Measurements from ENCODE around the gene OAS3. TPM values are rescaled to one million over a fixed set of nuclear protein-coding genes. Genes with fewer than 3 reads are reported as not detected.

The OAS3 gene
- polyA plus RNA-seq, 3 donors = 7.2 to 10.4 (median 9.9) TPM

DNA sequence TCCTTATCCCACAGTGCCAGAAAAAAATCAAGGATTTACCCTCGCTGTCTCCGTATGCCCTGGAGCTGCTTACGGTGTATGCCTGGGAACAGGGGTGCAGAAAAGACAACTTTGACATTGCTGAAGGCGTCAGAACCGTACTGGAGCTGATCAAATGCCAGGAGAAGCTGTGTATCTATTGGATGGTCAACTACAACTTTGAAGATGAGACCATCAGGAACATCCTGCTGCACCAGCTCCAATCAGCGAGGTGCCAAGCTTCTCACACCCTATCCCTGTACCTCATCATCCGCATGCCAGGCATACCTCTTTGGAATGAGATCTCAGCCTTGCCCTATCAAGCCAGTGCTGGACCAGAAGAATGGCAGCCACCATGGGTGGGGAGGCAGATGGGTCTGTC is 59.2 kb downstream of the OAS3 start:
- no peak for DNase-seq (ENCODE audit: extremely low read depth in 1 of 11, low read depth in 9 of 11, low spot score in 4 of 11)

DNA sequence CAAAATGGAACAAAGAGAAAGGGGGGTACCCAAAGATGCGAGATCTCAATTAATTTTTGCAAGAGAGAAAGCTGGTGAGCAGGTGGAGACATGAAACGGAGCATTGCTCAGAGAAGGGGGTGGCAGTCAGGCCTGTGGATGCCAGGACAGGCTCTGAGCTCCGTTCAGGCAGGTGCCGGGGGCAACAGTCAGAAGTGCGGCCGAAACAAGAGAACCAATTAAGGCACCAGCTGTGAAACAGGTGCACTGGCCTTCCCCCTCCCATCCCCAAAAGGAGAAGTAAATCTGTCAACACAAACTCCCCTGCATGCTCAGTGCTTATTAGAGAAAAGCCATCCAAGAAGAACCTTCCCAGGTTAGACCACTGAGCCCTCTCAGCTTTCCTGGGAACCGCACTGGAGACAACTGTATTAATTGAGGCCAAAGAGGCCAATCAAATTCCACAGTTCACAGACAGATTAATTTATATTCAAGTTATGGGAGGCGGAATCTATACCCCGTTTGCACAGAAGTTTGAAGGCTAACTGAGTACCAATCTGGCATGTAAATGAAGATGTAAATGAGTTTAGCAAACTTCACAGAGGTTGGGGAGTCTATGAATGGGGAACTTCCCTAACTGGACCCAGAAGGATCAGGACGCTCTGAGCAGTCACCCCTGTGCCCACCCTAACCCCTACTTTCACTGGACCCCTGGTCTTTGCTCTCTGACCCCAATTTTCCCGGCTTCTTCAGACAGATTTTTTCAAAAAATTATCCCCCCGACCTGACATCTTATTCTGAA is 60.9 kb downstream of the OAS3 start:
- peak in 1 of 11 donors; percentile 9 for DNase-seq (ENCODE audit: extremely low read depth in 1 of 11, low read depth in 9 of 11, low spot score in 4 of 11)

DNA sequence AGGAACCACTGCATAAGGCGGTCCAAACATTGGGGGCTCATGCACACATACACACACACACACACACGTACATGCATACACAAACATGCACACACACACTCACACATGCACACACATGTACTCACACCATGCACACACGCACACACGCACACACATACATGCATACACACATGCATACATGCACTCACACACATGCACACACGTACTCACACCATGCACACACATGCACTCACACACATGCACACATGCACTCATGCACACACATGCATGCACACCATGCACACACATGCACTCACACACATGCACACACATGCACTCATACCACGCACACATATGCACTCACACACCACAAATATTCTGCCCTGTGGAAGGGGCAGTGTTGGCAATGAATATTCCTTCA is 62.2 kb downstream of the OAS3 start:
- DNase-seq (ENCODE audit: extremely low read depth in 1 of 11, low read depth in 9 of 11, low spot score in 4 of 11) = no peak

GRCh38 chr12:113002155-113002554 is 63.9 kb downstream of the OAS3 start:
- DNase-seq (ENCODE audit: extremely low read depth in 1 of 11, low read depth in 9 of 11, low spot score in 4 of 11) = no peak

DNA sequence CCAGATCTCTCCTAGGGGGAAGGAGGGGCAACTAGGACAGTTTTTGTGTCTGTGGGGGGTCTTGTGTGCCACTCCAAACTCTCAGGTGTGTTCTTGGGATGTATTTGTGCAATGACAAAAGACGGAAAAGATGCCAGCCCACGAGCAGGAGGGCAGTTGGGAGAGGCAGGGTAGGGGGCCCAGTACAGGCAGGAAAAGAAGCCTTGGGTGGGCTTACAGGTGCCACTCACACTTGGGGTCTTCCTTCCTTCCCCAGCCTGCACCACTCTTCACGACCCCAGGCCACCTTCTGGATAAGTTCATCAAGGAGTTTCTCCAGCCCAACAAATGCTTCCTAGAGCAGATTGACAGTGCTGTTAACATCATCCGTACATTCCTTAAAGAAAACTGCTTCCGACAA is 64.4 kb downstream of the OAS3 start:
- DNase-seq (ENCODE audit: extremely low read depth in 1 of 11, low read depth in 9 of 11, low spot score in 4 of 11) = no peak

DNA sequence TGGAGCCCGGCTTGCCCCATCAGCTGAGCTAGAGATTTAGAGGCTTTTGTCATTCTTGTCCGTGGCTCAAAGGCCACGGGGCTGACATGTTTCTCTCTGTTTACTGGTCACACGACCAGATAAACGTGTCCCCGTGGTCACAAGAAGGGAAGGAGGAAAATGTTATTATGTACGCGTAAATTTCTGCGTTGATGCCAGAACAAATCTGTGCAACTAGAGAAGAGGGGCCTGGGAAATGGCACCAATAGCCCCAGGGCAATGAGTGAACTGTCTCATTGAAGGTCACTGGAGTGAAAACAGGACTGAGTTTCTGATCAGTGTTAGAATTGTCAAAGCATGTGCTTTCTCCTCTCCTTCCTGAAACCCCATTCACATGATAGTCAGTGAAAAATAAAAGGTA is 65.4 kb downstream of the OAS3 start:
- no peak for DNase-seq (ENCODE audit: extremely low read depth in 1 of 11, low read depth in 9 of 11, low spot score in 4 of 11)

- no peak for DNase-seq (ENCODE audit: extremely low read depth in 1 of 11, low read depth in 9 of 11, low spot score in 4 of 11)
Measured at GRCh38 chr12:113005762-113006161, 67.5 kb downstream of the OAS3 start.

DNA sequence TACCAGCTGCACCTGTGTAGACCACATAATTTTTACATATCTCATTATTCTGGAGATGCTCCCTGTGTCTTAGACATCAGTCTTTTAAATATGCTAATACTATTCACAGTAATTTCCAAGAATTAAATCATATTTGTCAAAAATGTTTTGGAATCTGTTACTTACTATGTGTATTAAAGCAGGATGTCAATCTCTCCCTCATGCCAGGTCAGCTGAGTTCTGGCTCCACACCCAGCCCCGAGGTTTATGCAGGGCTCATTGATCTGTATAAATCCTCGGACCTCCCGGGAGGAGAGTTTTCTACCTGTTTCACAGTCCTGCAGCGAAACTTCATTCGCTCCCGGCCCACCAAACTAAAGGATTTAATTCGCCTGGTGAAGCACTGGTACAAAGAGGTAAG is 67.9 kb downstream of the OAS3 start:
- DNase-seq (ENCODE audit: extremely low read depth in 1 of 11, low read depth in 9 of 11, low spot score in 4 of 11) = no peak

GRCh38 chr12:113006641-113007040 is 68.4 kb downstream of the OAS3 start:
- no peak for DNase-seq (ENCODE audit: extremely low read depth in 1 of 11, low read depth in 9 of 11, low spot score in 4 of 11)

- no peak for DNase-seq (ENCODE audit: extremely low read depth in 1 of 11, low read depth in 9 of 11, low spot score in 4 of 11)
Measured at GRCh38 chr12:113007166-113007565, 68.9 kb downstream of the OAS3 start.

DNA sequence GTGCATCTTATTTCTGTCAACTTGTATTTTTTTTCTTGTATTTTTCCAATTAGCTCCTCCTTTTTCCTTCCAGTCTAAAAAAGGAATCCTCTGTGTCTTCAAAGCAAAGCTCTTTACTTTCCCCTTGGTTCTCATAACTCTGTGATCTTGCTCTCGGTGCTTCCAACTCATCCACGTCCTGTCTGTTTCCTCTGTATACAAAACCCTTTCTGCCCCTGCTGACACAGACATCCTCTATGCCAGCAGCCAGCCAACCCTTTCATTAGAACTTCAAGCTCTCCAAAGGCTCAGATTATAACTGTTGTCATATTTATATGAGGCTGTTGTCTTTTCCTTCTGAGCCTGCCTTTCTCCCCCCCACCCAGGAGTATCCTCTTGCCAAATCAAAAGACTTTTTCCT is 72.4 kb downstream of the OAS3 start:
- DNase-seq (ENCODE audit: extremely low read depth in 1 of 11, low read depth in 9 of 11, low spot score in 4 of 11) = peak in 1 of 11 donors; percentile 9

DNA sequence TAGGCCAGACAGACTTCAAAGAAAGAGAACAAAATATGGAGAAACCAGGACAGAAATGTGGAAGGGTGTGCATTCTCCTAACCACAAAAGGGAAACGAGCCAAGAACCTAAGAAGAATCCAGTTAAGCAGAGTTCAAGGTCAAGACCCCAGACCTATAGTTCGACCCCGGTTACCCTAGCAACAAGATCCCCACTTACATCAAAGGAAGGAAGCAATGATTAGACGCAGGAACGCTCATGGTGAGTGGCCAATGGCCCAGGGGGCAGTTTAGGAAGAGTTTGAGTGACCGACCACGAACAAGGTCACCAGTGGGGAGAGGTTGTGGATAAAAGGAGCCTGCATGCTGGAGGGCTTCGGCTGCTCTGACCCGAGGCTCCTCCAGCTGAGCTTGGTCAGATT is 76.3 kb downstream of the OAS3 start:
- DNase-seq (ENCODE audit: extremely low read depth in 1 of 11, low read depth in 9 of 11, low spot score in 4 of 11) = no peak

DNA sequence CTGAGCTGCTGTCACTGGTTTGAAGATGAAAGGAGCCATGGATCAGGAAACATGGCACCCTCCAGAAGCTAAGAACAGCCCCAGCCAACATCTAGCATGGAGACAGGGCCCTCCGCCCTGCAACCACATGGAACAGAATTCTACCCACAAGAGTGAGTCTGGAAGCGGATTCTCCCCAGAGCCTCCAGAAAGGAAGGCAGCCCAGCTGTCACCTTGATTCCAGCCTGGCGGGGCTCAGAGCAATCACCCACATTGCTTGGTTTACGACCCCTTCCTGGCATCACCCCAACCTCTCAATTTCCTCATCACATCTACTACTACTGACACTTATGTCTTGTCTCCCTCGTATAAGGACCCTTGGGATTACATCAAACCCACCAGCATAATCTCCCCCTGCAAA is 78.5 kb downstream of the OAS3 start:
- DNase-seq (ENCODE audit: extremely low read depth in 1 of 11, low read depth in 9 of 11, low spot score in 4 of 11) = no peak

DNA sequence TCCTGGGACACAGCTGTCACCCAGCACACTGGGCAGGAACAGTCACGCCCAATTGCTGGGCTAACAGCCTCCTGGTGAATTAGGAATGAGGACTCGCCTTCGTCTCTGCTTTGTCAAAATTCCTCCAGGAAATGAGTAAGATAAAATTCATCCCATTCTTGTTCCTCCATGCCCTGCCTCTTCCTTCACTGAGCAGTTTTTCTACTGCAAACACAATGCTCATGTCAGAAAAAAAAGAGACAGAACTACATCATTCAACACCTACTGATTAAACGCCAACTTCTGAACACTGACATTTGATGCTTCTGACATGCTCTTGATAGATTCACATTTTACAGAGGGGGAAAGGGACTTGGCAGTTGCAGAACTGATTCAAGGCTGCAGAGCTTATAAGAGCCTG is 80.8 kb downstream of the OAS3 start:
- no peak for DNase-seq (ENCODE audit: extremely low read depth in 1 of 11, low read depth in 9 of 11, low spot score in 4 of 11)

DNA sequence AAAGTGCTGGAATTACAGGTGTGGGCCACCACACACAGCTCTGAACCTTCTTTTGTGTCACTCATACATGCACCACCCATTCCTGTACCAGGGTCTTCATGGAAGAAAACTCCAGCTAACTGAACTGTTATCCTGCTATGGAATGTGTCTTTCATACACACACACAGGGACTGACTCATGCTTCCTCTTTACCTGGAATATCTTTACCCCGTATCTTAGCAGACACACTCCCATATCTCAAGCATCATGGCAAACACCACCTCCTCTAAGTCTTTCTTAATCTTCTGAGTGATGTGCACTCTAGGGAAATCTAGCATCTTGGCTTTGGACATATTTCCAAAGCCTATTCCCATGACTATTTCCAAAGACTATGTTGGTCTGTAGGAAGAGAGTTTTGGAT is 83.2 kb downstream of the OAS3 start:
- no peak for DNase-seq (ENCODE audit: extremely low read depth in 1 of 11, low read depth in 9 of 11, low spot score in 4 of 11)

Other genes with a start within 250 kb of the OAS3 start
- under 1 TPM in 2 of 3 donors, not detected in 1; 0.20 to 0.24 TPM for gene RPH3A, start 146.7 kb upstream of the OAS3 start, polyA plus RNA-seq (ENCODE audit: insufficient read length in 3 of 3)
- gene OAS1, start 31.5 kb upstream of the OAS3 start, polyA plus RNA-seq (ENCODE audit: insufficient read length in 3 of 3) = 10 to 100 TPM; 11.9 to 14.0 (median 13.5) TPM
- 1 to 10 TPM; 5.9 to 7.0 (median 6.6) TPM for gene OAS2, start 40.0 kb downstream of the OAS3 start, polyA plus RNA-seq (ENCODE audit: insufficient read length in 3 of 3)
- gene DTX1, start 118.3 kb downstream of the OAS3 start, polyA plus RNA-seq (ENCODE audit: insufficient read length in 3 of 3) = 10 to 100 TPM; 11.5 to 15.2 (median 13.1) TPM
- gene RASAL1, start 197.3 kb downstream of the OAS3 start, polyA plus RNA-seq (ENCODE audit: insufficient read length in 3 of 3) = 10 to 100 TPM in 1 of 3 donors, 1 to 10 TPM in 2; 6.3 to 27.3 (median 8.2) TPM
- 1 to 10 TPM in 2 of 3 donors, under 1 TPM in 1; 0.98 to 3.1 (median 1.2) TPM for gene CFAP73, start 211.2 kb downstream of the OAS3 start, polyA plus RNA-seq (ENCODE audit: insufficient read length in 3 of 3)
- 10 to 100 TPM; 63.6 to 91.1 (median 76.9) TPM for gene DDX54, start 247.0 kb downstream of the OAS3 start, polyA plus RNA-seq (ENCODE audit: insufficient read length in 3 of 3)
- 10 to 100 TPM; 13.4 to 19.4 (median 14.8) TPM for gene RITA1, start 247.2 kb downstream of the OAS3 start, polyA plus RNA-seq (ENCODE audit: insufficient read length in 3 of 3)

All from renal cortex interstitium (tissue), 11 donors.